HG03108 (cell line): ENCODE measurements around the gene UPP1.
A peak's percentile ranks its signal among the peaks of the same experiment; 100 is the strongest.
"Not testable (repeated sequence)": the region's sequence is repeated elsewhere in the genome, so short reads cannot be mapped to it uniquely, and the experiment has no call there.

Experiments
- ATAC-seq: cut with Tn5 transposase; IDR thresholded peaks from one replicate; pipeline ENCODE4 v1.9.1; 2021; ENCODE audit warnings: moderate library complexity; ENCODE audit not compliant: unreplicated experiment

UPP1 gene

GRCh38 chr7:48109848-48110663, 21.0 kb downstream of the UPP1 start:
- peak; percentile 77 for ATAC-seq

DNA sequence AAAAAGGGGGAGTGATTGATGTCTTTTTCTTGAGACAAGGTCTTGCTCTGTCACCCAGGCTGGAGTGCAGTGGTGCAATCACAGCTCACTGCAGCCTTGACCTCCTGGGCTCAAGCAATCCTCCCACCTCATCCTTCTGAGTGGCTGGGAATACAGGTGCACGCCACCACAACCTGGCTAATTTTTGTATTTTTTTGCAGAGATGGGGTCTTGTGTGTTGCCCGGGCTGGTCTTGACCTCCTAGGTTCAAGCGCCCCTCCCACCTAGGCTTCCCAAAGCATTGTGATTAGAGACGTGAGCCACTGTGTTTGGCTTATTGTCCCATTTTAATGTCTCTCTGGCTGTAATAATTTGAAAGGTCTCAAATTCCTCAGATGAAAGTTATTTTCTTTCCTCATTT, 21.8 kb downstream of the UPP1 start:
- no peak for ATAC-seq

DNA sequence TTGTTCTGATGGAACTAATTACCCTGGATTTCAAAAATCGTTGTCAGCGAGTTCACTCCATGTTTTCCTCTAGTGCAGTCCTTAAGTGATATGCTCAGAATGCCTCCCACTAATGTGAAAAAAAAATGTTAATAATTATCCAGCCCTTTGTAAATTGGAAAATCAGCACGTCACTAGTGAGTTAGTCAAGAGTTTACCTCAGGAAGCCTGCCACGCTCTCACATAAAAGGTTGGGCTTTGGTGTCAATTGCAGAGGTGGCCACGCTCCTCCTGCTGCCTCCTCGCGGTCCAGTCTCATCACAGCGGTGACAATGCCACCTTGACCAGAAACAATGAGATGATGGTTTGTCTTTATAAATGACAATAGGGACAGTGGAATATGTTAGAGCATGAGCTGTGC, 22.5 kb downstream of the UPP1 start:
- no peak for ATAC-seq

DNA sequence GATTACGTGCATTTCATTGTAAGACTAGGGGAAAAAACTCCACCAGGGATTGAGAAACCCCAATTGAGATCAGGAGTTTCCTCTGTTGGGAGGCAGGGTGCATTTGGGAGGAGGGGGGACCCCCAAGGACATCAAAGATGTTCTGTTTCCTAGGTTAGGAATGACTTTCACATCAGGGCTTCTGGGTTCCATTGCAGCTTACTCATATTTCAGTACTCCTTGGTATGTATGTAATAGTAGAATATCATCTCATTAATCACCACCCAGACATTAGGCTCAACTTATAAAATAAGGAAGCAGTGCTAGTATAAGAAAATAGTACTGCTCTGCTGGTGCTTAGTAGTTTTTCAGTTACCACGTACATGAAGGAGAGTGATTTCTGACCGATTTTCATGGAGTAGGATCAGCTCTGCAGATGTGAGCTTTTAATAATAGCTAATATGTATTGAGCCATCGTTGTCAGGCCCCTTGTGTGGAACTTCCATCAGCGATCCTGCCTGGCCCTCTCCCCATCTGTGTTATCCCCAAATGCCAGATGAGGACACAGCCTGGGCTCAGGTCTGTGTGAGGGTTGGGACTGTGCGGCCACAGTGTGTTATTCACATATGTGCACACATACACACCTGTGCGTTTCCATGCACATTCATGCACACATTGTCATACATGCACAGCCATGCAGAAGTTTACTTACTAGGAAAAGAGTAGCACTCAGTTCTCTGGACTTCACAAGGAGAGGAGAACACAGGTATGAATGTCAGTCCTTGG, 23.5 kb downstream of the UPP1 start:
- ATAC-seq, result no peak

DNA sequence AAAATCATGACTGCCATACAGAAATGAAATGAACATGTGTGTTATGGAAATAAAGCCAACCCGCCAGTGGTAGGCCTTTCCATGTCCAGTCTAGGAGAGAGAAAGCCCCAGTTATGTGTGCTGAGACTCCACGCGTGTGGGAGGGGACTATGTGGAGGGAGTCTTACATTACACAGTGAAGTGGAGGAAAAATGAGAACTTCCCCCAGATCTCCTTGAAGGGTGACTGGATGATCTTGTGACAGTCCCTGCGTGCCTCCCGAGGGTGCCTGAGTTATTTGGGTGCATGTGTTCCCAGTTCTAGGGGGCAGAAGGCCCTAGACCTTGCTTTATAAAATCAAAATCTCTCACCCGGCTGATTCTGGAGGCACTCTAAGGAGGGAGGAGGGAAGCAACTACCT, 24.2 kb downstream of the UPP1 start:
- no peak for ATAC-seq

DNA sequence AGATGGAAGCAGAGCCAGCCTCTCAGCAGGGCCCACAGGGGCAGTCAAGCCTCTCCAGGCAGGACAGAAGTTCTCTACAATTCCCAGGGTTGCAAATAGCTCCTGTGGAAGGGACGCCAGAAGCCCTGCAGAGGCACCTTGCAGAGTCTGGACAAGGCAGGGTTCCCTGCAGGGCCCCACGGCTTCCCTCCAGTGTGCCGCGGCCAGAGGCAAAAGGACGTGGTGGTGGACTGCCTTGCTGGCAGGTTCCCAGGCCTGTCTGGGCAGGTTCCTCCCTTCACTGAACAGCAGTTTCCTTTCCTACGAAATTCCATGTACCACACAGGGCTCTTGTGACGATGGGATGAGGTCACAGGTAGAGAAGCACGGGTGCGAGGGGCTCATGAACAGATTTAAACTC, 25.1 kb downstream of the UPP1 start:
- no peak for ATAC-seq

- no peak for ATAC-seq
These were observed 25.5 kb downstream of the UPP1 start for GRCh38 chr7:48114589-48114988.

DNA sequence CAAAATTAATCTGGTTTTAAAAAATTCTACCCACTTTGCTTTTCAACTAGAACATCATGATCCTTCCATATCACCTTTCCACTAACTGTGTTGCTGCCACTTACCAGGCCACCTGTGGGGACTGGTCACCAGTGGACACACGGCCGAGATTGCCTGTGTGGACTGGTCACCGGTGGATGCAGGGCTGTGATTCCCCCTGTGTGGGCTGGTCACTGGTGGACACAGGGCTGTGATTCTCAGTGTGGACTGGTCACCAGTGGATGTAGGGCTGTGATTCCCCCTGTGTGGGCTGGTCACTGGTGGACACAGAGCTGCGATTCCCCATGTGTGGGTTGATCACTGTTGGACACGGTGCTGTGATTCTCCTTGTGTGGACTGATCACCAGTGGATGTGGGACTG, 27.0 kb downstream of the UPP1 start:
- no peak for ATAC-seq

DNA sequence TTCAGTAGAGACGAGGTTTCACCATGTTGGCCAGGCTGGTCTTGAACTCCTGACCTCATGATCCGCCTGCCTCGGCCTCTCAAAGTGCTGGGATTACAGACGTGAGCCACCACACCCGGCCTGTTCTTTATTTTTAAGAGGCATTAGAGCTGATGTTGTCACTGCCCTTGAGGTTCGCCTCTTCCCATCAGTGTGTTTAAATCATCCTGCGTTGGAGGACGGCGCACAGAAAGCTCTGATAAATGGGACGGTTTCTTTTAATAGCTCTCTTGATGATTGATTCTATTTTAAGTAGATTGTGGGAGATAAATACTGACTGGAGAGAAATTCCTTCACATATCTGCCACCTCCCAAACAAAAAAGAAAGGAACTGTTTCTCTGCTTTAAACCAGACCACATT, 29.0 kb downstream of the UPP1 start:
- ATAC-seq, result no peak

- ATAC-seq, result not testable (repeated sequence)
These were observed 31.5 kb downstream of the UPP1 start for GRCh38 chr7:48120536-48120935.

DNA sequence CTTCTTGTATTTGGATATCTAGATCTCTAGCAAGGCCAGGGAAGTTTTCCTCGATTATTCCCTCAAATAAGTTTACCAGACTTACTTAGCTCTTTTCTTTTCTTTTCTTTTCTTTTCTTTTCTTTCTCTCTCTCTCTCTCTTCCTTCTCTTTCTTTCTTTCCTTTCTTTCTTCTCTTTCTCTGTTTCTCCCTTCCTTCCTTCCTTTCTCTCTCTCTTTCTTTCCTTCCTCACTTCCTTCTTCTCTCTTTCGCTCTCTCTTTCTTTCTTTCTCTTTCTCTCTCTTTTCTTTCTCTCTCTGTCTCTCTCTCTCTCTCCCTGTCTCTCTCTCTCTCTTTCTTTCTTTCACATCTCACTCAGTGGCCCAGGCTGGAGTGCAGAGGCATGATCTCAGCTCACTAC, 37.0 kb downstream of the UPP1 start:
- no peak for ATAC-seq

- no peak for ATAC-seq
These were observed 41.6 kb downstream of the UPP1 start for GRCh38 chr7:48130658-48131108.

DNA sequence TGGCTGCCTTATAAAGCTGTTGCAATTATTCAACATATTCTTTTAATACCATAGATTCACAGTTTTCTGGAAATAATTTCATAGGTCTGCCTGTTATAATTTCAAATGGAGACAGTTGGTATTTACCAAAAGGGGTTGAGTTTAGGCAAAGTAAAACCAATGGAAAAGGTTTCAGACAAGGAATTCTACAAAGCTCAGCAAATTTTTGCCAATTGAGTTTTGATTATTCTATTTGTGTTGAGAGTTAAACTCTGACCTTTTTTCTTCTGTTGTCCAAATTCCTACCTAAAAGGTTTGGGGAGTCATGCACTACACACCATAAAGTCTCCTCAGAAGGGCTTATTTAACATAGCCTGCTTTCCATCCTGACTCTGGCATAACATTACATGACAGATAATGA, 43.7 kb downstream of the UPP1 start:
- ATAC-seq, result no peak

DNA sequence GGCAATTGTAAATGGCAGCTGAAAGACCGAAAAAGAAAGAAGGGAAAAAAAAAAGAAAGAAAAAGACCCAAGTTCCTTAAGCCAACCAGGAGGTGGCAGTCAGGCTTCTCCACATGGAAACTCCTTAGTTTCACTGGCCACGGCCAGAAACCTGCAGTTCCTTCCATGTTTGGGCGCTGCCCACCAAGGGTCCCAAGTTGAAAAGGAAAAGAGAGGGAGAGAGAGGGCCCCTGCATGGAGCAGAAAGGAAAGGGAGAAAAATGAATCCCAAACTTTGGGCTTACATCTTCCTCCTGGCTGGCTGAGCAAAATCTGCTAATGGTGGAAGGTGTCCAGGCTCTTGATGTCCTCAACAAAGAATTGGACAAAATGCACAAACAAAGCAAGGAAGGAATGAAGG, 50.4 kb downstream of the UPP1 start:
- no peak for ATAC-seq

DNA sequence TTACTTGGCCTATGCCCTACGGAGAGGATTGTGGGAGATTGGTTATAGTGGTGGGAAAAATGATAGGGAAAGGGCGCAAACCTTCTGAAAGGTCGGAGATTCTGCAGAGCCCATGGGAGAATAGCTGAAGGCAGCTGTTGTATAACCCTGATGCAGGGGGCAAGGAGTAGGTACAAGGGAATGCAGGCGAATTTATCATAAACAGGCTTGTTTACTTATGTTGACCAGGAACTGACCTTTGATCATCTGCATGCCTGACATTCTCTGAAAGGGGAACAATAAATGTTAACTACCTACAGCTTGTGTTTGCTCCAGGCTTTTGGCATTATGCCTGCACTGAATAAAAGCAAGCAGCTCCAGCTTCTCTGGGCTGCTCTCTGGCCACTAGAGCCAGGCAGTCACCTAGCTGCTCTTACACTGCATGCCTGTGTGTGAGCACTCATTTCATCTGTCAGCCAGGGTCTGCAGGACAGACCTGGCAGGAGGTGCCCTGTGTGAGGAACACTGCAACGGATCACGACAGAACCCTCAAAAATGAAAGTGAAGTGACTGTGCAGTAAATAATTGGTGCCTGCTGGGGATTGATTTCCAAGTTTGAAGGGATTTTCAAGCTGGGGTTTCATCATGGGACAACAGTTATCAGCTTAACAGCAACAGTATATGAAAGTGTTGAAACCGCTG, 51.1 kb downstream of the UPP1 start:
- ATAC-seq, result no peak

DNA sequence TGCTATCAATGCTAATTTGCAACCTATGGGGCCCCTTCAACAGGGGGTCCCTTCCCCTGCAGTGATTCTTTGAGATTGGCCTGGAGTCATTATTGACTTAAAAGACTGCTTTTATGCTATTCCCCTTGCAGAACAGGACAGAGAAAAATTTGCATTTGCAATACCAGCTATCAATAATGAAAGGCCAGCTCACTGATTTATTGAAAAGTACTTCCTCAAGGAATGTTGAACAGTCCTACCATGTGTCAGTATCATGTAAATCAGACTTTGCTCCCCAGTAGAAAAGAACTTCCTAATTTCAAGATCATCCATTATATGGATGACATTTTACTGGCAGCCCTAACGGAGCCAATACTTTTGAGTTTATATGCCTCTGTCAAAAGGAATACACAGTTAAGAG, 52.5 kb downstream of the UPP1 start:
- ATAC-seq, result no peak

- ATAC-seq, result no peak
These were observed 55.3 kb downstream of the UPP1 start for GRCh38 chr7:48144291-48144768.

GRCh38 chr7:48147078-48147591, 58.1 kb downstream of the UPP1 start:
- ATAC-seq, result no peak

- not testable (repeated sequence) for ATAC-seq
These were observed 58.6 kb downstream of the UPP1 start for GRCh38 chr7:48147690-48148089.

DNA sequence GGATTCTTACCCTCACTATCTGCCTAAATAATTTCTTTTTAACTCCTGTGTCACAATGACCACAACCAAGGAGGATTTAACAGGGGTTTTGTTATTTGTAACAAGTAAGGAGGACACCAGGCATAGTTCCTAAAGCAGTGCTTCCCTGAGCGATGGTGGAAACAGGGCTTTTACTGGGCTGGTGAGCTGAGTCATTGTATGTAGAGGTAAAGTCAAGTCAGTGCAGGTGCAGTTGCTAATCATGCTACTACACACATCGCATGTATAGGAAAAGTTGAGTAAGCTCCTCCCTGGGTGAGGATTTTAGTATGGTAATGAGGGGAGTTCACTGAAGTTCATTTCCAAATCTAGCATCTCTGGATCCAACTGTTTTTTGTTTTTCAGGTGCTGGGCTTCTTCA, 59.2 kb downstream of the UPP1 start:
- no peak for ATAC-seq

DNA sequence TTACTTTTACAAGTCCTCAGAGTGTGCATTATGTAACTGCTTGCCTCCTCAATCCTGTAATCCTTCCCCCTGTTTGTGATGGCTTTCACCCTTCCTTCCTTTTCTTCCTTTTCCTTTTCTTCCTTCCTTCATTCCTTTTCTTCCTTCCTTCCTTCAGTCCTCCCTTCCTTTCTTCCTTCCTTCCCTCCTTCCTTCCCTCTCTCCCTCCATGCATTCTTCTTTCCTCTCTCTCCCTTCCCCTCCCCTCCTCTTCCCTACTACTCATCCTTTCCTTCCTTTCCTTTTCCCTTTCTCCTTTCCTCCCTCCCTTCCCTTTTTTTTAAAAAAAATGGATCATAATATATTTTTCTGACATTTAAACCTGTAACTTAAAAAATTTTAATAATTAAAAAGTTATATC, 60.0 kb downstream of the UPP1 start:
- ATAC-seq, result no peak
